ENCODE data around the gene ESRRG. TPM values are rescaled to one million over a fixed set of nuclear protein-coding genes. Genes with fewer than 3 reads are reported as not detected.

ESRRG gene
- total RNA-seq, 3 donors from 2014 or later = 0.58 to 1.1 (median 0.58) TPM

- Histone ChIP-seq H3K36me3 (ENCODE audit: low read depth) (no peaks in the 10 kb centered on the region), H3K4me3 (peak overlapping the region; percentile 48), H3K4me1 (ENCODE audit: low read depth) (peaks cover 4% of the 10 kb centered on the region), H3K9me3 (no peaks in the 10 kb centered on the region)
- intact Hi-C loops (cut with DNase I, micrococcal nuclease) = no loop called here
- ATAC-seq (peak; percentile 94), DNase-seq (peak; percentile 80 to 86 (median 83))
- TF ChIP-seq, protein P1, sequence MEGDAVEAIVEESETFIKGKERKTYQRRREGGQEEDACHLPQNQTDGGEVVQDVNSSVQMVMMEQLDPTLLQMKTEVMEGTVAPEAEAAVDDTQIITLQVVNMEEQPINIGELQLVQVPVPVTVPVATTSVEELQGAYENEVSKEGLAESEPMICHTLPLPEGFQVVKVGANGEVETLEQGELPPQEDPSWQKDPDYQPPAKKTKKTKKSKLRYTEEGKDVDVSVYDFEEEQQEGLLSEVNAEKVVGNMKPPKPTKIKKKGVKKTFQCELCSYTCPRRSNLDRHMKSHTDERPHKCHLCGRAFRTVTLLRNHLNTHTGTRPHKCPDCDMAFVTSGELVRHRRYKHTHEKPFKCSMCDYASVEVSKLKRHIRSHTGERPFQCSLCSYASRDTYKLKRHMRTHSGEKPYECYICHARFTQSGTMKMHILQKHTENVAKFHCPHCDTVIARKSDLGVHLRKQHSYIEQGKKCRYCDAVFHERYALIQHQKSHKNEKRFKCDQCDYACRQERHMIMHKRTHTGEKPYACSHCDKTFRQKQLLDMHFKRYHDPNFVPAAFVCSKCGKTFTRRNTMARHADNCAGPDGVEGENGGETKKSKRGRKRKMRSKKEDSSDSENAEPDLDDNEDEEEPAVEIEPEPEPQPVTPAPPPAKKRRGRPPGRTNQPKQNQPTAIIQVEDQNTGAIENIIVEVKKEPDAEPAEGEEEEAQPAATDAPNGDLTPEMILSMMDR (IDR thresholded peaks at IDR 0.05) = peak; percentile 32
Measured at GRCh38 chr1:216600730-216601609, 122.3 kb downstream of the ESRRG start.

DNA sequence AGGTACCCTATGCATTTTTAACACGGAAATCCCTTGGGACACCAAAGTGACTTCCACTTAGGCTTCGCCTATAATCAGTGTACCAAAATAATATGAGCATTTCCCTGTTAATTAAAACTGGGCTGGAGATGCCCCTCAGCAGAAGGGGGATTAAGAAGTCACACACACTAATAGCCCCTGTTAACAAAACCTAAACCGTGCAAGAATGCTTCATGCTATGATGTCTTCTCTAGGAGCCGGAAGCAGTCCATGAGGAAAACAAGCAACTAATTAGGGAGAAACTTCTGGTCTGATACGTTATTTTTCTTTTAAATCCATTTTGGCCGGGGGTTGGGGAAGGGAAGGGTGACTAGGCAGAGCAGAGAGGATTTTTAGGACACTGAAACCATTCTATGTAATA is 123.4 kb downstream of the ESRRG start:
- no peak for ATAC-seq
- no peaks in the 10 kb centered on the region for H3K36me3 ChIP-seq (ENCODE audit: low read depth)
- intact Hi-C loops (cut with DNase I, micrococcal nuclease) = no loop called here
- H3K4me3 ChIP-seq = no peak overlapping the region
- TF ChIP-seq, protein P1 (IDR thresholded peaks at IDR 0.05) = no peak
- H3K9me3 ChIP-seq = no peaks in the 10 kb centered on the region
- peaks cover under 1% of the 10 kb centered on the region for H3K4me1 ChIP-seq (ENCODE audit: low read depth)
- DNase-seq = no peak

DNA sequence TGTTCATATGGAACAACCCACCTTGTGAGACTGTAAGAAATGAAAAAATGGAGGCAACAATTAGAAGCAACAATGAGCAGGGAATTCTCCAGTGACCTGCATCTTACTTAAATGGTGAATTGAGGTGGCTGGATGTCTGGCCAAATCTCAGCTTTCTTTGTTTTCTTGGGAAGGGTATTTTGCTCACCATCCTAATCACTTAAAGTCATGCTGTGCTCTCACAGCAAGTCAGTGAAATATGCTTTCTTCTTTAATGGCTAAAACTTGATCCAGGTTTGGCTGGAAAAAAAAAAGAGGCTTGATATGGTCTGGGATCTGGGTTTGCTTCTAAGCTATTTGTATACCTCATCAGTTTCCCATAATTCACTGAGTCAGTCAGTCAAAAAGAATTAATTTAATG is 124.8 kb downstream of the ESRRG start:
- Histone ChIP-seq H3K9me3 (no peaks in the 10 kb centered on the region), H3K4me1 (ENCODE audit: low read depth) (no peaks in the 10 kb centered on the region), H3K4me3 (no peak overlapping the region), H3K36me3 (ENCODE audit: low read depth) (no peaks in the 10 kb centered on the region)
- intact Hi-C loops (cut with DNase I, micrococcal nuclease) = no loop called here
- TF ChIP-seq, protein P1 (IDR thresholded peaks at IDR 0.05) = no peak
- DNase-seq = no peak
- no peak for ATAC-seq

GRCh38 chr1:216596281-216596862 is 126.9 kb downstream of the ESRRG start:
- peak in 1 of 3 donors; percentile 14 for DNase-seq
- Histone ChIP-seq H3K36me3 (ENCODE audit: low read depth) (no peaks in the 10 kb centered on the region), H3K9me3 (no peaks in the 10 kb centered on the region), H3K4me1 (ENCODE audit: low read depth) (no peaks in the 10 kb centered on the region), H3K4me3 (no peak overlapping the region)
- TF ChIP-seq, protein P1 (IDR thresholded peaks at IDR 0.05) = no peak
- intact Hi-C loops (cut with DNase I, micrococcal nuclease) = no loop called here
- peak; percentile 49 for ATAC-seq

- TF ChIP-seq, protein P1 (IDR thresholded peaks at IDR 0.05) = no peak
- Histone ChIP-seq H3K36me3 (ENCODE audit: low read depth) (no peaks in the 10 kb centered on the region), H3K4me1 (ENCODE audit: low read depth) (no peaks in the 10 kb centered on the region), H3K9me3 (no peaks in the 10 kb centered on the region), H3K4me3 (no peak overlapping the region)
- no peak for ATAC-seq
- DNase-seq = no peak
- intact Hi-C loops (cut with DNase I, micrococcal nuclease) = no loop called here
Measured at GRCh38 chr1:216587715-216588114, 135.5 kb downstream of the ESRRG start.
